ENCODE data around the gene CLSTN3.

CLSTN3 gene

GRCh38 chr12:7130701-7131501 is 730 bp downstream of the CLSTN3 start:
- peak overlapping the region; percentile 56 for H3K4me3 ChIP-seq (ENCODE audit: control insufficient read depth, low read depth, low read length)
- no peak for DNase-seq (ENCODE audit: low read depth)
- TF ChIP-seq, protein P1, sequence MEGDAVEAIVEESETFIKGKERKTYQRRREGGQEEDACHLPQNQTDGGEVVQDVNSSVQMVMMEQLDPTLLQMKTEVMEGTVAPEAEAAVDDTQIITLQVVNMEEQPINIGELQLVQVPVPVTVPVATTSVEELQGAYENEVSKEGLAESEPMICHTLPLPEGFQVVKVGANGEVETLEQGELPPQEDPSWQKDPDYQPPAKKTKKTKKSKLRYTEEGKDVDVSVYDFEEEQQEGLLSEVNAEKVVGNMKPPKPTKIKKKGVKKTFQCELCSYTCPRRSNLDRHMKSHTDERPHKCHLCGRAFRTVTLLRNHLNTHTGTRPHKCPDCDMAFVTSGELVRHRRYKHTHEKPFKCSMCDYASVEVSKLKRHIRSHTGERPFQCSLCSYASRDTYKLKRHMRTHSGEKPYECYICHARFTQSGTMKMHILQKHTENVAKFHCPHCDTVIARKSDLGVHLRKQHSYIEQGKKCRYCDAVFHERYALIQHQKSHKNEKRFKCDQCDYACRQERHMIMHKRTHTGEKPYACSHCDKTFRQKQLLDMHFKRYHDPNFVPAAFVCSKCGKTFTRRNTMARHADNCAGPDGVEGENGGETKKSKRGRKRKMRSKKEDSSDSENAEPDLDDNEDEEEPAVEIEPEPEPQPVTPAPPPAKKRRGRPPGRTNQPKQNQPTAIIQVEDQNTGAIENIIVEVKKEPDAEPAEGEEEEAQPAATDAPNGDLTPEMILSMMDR (IDR thresholded peaks at IDR 0.05; ENCODE audit: control insufficient read depth, insufficient read depth, low read depth, low read length, missing control alignments) = no peak

- no peak for DNase-seq (ENCODE audit: low read depth)
- TF ChIP-seq, protein P1 (IDR thresholded peaks at IDR 0.05; ENCODE audit: control insufficient read depth, insufficient read depth, low read depth, low read length, missing control alignments) = no peak
- no peak overlapping the region for H3K4me3 ChIP-seq (ENCODE audit: control insufficient read depth, low read depth, low read length)
Measured at GRCh38 chr12:7131502-7131866, 1.3 kb downstream of the CLSTN3 start.

GRCh38 chr12:7134396-7135166 is 4.4 kb downstream of the CLSTN3 start:
- TF ChIP-seq, protein P1 (IDR thresholded peaks at IDR 0.05; ENCODE audit: control insufficient read depth, insufficient read depth, low read depth, low read length, missing control alignments) = no peak
- no peak for DNase-seq (ENCODE audit: low read depth)
- no peak overlapping the region for H3K4me3 ChIP-seq (ENCODE audit: control insufficient read depth, low read depth, low read length)

- TF ChIP-seq, protein P1 (IDR thresholded peaks at IDR 0.05; ENCODE audit: control insufficient read depth, insufficient read depth, low read depth, low read length, missing control alignments) = no peak
- DNase-seq (ENCODE audit: low read depth) = no peak
- H3K4me3 ChIP-seq (ENCODE audit: control insufficient read depth, low read depth, low read length) = no peak overlapping the region
Measured at GRCh38 chr12:7136071-7136470, 5.9 kb downstream of the CLSTN3 start.

DNA sequence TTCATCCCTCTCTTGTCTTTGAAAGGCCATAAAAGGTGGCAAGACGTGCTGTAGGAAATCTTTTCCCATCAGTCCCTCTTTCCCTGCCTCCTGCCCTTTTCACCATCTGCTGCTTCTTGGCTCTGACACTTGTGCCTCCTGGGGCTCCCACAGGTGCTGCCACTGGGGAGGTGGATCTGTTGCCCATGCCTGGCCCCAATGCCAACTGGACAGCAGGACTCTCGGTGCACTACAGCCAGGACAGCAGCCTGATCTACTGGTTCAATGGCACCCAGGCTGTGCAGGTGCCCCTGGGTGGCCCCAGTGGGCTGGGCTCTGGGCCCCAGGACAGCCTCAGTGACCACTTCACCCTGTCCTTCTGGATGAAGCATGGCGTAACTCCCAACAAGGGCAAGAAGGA is 6.5 kb downstream of the CLSTN3 start:
- H3K4me3 ChIP-seq (ENCODE audit: control insufficient read depth, low read depth, low read length) = no peak overlapping the region
- DNase-seq (ENCODE audit: low read depth) = no peak
- TF ChIP-seq, protein P1 (IDR thresholded peaks at IDR 0.05; ENCODE audit: control insufficient read depth, insufficient read depth, low read depth, low read length, missing control alignments) = no peak

DNA sequence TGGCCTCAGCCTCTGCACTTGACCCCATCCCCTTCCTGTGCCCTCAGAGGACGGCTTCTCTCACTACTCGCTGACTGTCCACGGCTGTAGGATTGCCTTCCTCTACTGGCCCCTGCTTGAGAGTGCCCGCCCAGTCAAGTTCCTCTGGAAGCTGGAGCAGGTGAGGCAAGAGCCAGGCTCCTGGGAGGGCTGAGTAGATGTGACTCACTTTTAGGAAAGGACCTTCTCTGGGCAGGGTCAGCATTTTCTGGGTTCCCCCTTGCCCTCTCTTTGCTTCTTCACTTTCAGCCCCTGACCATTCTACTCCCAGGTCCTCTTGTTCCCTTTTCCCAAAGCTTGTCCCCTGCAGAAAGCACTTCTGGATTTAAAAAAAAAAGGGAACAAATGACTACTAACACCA is 7.7 kb downstream of the CLSTN3 start:
- TF ChIP-seq, protein P1 (IDR thresholded peaks at IDR 0.05; ENCODE audit: control insufficient read depth, insufficient read depth, low read depth, low read length, missing control alignments) = no peak
- no peak overlapping the region for H3K4me3 ChIP-seq (ENCODE audit: control insufficient read depth, low read depth, low read length)
- DNase-seq (ENCODE audit: low read depth) = no peak
